GM21529 (cell line): ENCODE data around the gene PTH1R.

Experiments used
- ATAC-seq: cut with Tn5 transposase; IDR thresholded peaks from one replicate; pipeline ENCODE4 v1.9.1; 2021; ENCODE audit not compliant: unreplicated experiment

Gene PTH1R

DNA sequence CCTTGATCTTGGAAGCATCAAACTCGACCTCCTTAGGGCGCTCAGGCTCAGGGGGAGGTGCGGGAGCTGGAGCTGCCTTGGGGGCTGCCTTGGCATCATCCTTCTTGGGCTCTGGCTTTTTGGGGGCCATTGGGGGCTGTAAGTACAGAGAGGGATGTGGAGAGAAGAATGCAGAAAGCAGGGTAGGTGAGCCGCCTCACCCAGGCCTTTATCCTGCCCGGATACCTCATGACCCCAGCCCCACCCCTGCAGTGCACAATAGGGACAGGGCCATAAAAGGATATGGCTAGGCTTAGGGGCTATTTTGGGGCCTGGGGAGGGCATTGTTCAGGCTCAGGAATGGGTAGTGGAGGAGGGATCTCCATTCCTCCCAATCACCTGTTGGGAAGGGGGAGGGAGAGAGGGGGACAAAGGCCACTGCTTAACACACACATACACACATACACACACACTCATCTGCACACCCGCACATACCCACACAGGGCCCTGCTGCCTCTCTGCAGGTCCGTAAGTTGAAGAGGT lies 14.2 kb upstream of the PTH1R start, which contains the start of gene MYL3:
Gene MYL3, minus strand, starts transcription at position 184 of the 522 bp plus-strand sequence. Its CDS starts 54 bp downstream, at position 130.
- ATAC-seq = no peak

DNA sequence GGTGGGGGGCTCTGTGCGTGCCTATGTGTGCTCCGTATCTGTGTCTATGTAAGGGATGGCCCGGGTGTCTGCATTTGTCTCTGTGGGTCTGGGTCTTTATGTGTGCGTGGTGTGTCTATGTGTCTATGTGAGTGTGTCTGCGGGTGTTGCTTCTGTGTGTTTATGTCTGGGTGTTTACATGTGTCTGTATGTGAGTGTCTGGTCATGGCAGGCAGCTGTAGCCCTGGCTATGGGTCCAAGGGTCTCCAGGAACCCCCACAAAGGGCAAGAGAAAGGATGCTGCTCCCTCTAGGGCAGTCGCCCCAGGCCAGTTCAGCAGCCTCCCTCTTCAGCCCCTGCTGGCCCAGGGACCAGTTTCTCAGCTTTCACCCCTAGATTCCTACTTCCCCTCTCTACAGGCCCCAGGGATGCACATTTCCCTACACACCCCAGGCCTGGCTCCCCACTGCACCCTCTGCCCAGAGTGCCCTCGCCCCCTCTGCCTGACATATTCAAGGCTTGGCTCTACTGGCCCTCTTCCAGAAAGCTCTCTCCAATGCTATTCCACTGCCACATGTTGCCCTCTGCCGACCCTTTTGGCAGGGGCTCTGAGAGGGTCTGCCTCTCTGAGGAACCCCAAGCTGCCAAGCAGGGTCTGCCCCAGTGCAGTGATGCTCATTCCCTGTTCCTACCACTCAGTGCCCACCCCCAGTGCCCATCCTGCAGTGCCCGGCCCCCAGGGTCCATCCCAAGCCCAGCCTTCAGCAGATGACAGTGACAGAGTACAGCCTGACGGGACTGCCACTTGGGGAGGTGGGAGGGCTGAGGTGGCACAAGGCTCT lies 13.2 kb upstream of the PTH1R start:
- no peak for ATAC-seq

GRCh38 chr3:46865031-46865507 lies 12.5 kb upstream of the PTH1R start:
- no peak for ATAC-seq

GRCh38 chr3:46865546-46865945 lies 12.0 kb upstream of the PTH1R start:
- no peak for ATAC-seq

DNA sequence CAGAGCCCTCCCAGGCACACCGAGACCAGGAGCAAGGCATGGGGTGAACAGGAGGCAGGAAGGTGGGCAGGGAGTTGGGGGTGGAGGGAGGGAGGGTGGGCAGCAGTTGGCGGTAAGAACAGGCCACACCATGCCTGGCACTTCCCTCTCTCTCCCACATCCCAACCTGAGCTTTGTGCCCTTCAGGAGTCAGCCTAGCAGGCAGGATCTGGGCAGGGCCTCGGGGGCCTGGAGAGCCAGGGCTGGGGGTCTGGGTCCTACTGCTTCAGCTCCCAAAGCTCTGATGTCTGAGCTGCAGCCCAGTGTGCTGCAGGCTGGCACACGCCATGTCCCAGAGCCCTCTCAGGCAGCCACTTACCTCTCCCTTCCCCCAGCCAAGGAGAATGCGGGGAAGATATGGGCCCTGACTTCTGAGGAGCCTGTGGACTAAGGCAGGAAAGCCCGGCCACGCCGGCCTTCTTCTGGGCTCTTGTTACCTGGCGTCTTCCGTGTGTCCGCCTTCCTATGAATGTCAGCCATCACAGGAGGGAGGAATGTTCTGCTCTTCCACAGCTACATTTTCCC lies 11.4 kb upstream of the PTH1R start:
- no peak for ATAC-seq

GRCh38 chr3:46866720-46867549 lies 10.6 kb upstream of the PTH1R start:
- ATAC-seq = no peak

DNA sequence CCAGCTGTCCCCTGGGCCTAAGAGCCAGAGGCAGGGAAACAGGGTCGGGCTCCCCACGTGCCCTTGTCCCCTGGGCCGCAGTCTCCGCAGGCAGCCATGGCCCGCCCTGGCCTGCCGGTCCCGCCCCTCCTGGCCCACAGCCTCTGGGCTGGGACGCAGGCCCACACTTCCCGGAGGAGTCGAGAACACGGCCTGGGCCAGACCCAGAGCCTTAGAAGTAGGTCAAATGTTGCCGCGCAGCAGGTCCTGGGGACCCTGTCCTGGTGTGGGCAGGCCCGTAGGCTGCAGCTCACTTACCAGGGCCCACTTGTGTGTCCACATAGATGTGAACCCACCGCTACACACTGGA lies 10.0 kb upstream of the PTH1R start:
- no peak for ATAC-seq

GRCh38 chr3:46868287-46868686 lies 9.2 kb upstream of the PTH1R start:
- ATAC-seq = no peak

DNA sequence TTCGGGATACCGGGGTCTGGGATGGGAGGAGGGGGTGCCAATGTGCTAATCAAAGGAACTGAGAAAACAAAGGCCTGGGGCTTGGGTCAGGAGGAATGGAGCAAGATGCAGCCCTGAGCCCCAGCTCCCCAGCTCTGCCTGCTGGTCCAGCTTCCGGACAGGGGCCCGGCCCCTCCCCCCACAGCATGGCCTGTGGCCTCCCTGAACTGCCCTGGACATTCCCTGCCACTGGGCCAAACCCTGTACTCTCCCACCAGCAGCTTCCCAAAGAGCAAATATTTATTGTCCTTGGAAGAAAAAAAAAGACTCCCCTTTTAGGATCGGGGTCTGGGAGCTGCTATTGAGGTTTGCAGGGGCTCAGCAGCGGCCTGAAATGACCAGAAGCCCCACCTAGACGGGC lies 8.6 kb upstream of the PTH1R start:
- no peak for ATAC-seq

GRCh38 chr3:46869440-46869839 lies 8.1 kb upstream of the PTH1R start:
- no peak for ATAC-seq

- no peak for ATAC-seq
Measured at GRCh38 chr3:46870651-46871050, 6.9 kb upstream of the PTH1R start.

DNA sequence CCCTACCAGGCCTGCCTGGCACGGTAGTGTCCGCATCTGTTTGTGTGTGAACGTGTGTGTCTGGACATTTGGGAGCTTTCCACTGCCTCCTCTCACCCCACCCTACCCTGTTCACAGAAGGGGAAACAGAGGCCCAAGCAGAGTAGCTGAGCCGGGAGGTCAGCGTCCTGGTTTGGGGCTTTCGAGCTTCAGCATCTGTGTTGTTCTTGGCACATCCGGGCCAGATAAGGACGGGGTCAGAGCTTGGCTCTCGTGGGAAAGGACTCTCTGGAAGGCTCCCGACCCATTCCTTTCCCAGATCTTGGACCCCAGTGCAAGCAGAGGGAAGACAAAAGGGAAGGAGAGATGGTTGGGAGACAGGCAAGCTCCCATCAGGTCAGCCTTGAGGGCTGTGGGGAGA lies 6.3 kb upstream of the PTH1R start:
- no peak for ATAC-seq

DNA sequence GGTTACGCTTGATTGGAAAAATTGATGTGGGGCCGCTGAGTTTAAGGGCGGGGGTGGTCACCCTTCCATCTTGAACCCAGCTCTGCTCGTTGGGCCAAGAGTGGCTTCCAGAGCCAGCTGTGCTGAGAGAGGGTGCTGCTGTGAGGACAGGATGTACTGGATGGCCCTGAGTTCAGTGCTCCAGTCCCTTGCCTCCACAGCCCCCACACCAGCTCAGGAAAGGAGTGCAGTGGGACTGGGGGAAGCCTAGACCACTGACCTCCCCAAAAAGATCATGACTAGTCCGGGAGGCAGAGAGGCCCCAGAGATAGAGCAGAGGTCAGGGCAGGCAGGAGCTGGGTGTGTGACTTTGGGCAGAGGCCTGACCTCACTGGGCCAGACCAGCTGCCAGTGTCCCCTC lies 4.0 kb upstream of the PTH1R start:
- ATAC-seq = no peak

DNA sequence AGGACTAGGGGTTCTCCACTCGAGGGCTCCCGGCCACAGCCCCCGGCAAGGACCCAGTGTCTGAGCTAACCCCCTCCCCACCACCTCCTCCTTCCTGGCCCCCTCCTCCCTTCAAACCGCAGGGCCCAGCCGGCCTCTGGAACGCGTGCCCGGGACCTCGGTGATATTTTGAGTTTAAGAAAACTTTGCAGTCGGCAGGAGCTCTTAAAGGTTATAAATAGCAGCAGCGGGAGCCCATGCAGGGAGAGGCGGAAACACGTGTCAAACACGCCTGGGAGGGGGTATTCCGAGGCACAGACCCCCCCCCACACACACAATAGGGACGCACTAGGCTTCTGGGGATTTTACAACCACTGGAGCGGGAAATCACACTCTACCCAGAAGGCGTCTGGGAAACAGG lies 3.1 kb upstream of the PTH1R start:
- no peak for ATAC-seq

DNA sequence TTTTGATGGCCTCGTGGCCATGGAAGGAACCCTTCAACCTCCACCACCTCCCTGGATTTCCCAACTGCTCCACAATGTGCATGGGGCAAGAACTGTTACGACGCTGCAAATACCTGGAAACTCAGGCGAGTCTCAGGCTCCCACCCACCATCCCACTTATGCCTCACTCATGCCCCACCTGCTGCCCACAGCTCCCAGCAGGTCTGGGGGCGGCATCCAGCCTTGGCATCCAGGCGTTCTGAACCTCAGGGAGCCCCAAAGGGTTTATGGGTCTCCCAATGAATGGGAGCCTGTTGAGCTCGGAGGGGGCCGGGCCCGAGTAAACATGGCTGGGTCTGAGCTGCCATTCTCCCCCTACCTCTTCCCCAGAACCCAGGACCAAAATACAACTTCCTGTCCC lies 2.0 kb upstream of the PTH1R start:
- ATAC-seq = no peak

DNA sequence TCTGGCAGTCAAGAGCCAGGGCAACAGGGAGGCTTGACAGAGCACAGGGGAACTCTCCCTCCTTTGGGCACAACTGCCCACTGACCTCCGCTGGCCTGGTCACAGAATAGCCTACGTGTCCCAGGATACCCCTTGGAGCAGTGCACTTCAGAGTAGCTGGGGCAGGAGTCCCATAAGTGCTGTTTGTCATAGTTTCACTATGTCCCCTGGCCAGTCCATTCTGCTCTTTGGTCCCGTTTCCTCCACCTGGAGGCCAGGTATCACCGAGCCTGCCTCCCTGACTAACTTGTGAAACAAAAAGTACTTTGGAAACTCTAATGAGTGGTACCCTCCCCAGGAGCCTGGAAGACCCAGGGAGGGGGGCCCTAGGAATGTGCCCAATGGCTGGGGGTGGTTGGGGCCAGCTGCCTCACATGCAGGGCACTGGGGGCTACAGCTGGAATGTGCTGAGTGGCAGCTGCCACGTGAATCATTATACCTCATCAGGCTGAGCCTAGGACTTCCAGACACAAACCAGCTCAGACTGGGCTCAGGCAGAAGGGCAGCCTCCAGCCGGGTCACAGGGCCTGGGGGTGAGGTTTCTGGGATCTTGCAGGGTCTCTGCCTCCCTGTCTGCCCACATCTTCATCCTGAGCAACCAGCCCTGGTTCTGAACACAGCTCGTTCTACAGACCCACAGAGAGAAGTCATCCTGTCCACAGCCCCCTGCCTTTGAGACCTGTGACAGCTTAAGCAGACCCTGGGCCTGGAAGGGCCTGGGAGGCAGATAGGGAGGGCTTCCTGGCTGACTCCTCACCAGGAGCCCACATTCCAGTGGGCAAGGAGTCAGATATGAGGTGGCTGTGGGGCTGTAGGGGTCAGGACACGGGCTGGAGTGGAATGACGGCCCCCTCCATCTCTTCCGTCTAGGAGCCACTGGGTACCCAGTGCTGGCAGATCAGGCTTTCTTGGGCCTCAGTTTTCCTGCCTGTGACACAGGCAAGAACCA lies 914 bp upstream of the PTH1R start:
- ATAC-seq = no peak

DNA sequence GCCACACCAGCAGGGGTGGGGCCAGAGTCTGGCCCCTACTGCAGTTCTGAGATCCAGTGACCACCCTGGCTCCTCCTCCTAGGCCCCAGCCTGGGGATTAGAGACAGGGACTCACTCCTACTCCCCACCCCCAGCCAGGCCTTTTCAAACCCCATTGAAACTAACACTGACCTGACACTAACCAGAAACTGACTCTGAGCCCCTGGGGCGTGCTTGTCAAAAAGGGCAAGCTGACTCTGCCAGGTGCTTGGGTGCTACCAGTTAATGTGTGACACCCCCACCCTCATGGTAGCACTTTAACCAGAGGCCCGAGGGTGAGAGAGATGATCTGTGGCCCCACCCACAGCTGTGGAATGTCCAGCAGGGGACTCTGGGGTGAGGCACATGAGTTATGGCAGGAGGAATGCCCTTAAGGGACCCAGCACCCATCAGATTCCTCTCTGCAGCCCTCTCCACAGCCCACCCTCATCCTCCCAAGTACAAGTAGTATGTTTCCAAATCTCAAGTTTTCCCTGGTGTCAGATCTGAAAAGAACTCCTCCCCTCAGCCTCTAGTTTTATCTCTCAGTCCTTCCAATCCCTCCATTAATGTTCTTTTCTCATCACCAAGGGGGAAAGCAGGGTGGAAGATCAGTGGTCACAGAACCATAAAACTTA lies 1.4 kb downstream of the PTH1R start:
- peak; percentile 44 for ATAC-seq

GRCh38 chr3:46880884-46881595 lies 3.5 kb downstream of the PTH1R start:
- ATAC-seq = no peak
